Chondrocyte (in vitro differentiated cells): ENCODE results near the gene HTATIP2. TPM values are rescaled to one million over a fixed set of nuclear protein-coding genes. Genes with fewer than 3 reads are reported as not detected.

Experiments used
- DNase-seq: peaks from one replicate; pipeline ENCODE4 v3.0.0; 2021; ENCODE audit warnings: mixed read lengths, low spot score
- H3K27ac Mint-ChIP-seq: one replicate; pipeline ENCODE4 v1.8.0; 2021; ENCODE audit warnings: mild to moderate bottlenecking, moderate library complexity, mixed read lengths; ENCODE audit not compliant: unreplicated experiment
- H3K27me3 Mint-ChIP-seq: 2 replicates; pipeline ENCODE4 v1.8.0; 2021; ENCODE audit warnings: low read depth, mixed read lengths
- H3K36me3 Mint-ChIP-seq: 2 replicates; pipeline ENCODE4 v1.8.0; 2021; ENCODE audit warnings: low read depth, mixed read lengths
- H3K4me1 Mint-ChIP-seq: 2 replicates; pipeline ENCODE4 v1.8.0; 2021; ENCODE audit warnings: low read depth, mild to moderate bottlenecking, mixed read lengths
- H3K4me3 Mint-ChIP-seq: one replicate; pipeline ENCODE4 v1.8.0; 2021; ENCODE audit warnings: mild to moderate bottlenecking, moderate library complexity, mixed read lengths; ENCODE audit not compliant: unreplicated experiment
- H3K9me3 Mint-ChIP-seq: 2 replicates; pipeline ENCODE4 v1.8.0; 2021; ENCODE audit warnings: low read depth, mixed read lengths
- CTCF ChIP-seq: fragments of 200-600 bp; sonication (generic); IDR thresholded peaks from 2 replicates; pipeline ENCODE4 v1.5.0; 2021; ENCODE audit warnings: antibody characterized with exemption, mild to moderate bottlenecking, moderate library complexity
- total RNA-seq: library from RNA; stranded (reverse); gene quantifications from 3 replicates; pipeline ENCODE4 v1.2.1, GENCODE V29; 2021

HTATIP2 gene
- total RNA-seq, 1 donor from 2014 or later = 37.7 TPM

GRCh38 chr11:20429216-20429615, 65.7 kb downstream of the HTATIP2 start:
- no peak for DNase-seq
- H3K9me3 Mint-ChIP-seq = no peaks in the 10 kb centered on the region
- H3K4me3 Mint-ChIP-seq = no peak overlapping the region
- H3K27me3 Mint-ChIP-seq = no peaks in the 10 kb centered on the region
- peaks cover 7% of the 10 kb centered on the region for H3K36me3 Mint-ChIP-seq
- no peaks in the 10 kb centered on the region for H3K4me1 Mint-ChIP-seq
- no peak for TF ChIP-seq CTCF
- no peak overlapping the region for H3K27ac Mint-ChIP-seq

Other genes starting within 250 kb of the HTATIP2 start
- not detected in 3 replicates for gene DBX1, start 203.2 kb upstream of the HTATIP2 start, total RNA-seq
- 9.1 to 16.8 TPM (median 10.6 TPM) in 3 replicates for gene PRMT3, start 24.0 kb downstream of the HTATIP2 start, total RNA-seq
- gene SLC6A5, start 235.9 kb downstream of the HTATIP2 start, total RNA-seq = not detected in 3 replicates